Daoy (cell line): ENCODE measurements around the gene PRSS1. TPM values are rescaled to one million over a fixed set of nuclear protein-coding genes. Genes with fewer than 3 reads are reported as not detected.
"Not testable (repeated sequence)": the region's sequence is repeated elsewhere in the genome, so short reads cannot be mapped to it uniquely, and the experiment has no call there.

Experiments
- DNase-seq: peaks from one replicate; pipeline ENCODE4 v3.0.0-alpha.2; 2015; ENCODE audit warnings: low read depth
- total RNA-seq: library from RNA; depleted of rRNA; stranded (reverse); fragments of >200 nt; shearing (Covaris generic); gene quantifications from 2 replicates; pipeline ENCODE4 v1.2.3, GENCODE V29; 2014

The PRSS1 gene
- total RNA-seq, 1 experiment from 2014 or later, result not detected

DNA sequence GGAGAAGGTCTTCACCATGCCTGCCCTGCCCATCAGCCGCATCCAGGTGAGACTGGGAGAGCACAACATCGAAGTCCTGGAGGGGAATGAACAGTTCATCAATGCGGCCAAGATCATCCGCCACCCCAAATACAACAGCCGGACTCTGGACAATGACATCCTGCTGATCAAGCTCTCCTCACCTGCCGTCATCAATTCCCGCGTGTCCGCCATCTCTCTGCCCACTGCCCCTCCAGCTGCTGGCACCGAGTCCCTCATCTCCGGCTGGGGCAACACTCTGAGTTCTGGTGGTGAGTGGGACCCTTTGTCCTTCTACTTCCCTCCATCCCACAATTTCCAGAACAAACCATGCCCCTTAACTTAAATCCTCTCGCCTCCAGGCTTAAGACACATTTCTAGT lies 24.0 kb downstream of the PRSS1 start:
- no peak for DNase-seq

DNA sequence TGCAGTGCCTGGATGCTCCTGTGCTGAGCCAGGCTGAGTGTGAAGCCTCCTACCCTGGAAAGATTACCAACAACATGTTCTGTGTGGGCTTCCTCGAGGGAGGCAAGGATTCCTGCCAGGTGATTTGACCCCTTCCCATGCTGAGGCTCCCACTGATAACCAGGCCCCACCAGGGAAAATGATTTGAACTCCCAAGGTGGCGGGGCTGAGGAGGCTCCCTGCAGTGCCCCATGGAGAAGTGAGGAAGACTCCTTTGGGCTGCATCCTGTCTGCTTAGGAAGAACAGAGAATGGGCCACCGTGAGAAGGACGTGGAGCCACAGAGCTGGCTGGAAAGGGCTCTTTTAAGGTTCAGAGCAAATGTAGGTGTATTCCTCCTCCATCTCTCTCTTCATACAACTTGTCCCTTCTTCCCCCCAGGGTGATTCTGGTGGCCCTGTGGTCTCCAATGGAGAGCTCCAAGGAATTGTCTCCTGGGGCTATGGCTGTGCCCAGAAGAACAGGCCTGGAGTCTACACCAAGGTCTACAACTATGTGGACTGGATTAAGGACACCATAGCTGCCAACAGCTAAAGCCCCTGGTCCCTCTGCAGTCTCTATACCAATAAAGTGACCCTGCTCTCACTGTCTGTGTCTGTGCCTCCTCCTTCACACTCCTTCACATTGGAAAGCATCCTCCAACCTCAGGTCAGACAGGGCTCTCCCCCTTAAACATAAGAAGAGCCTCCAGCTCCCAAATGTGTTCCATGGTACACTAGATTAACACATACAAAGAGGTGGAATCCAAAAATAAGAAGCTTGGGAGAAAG lies 24.9 kb downstream of the PRSS1 start:
- no peak for DNase-seq

DNA sequence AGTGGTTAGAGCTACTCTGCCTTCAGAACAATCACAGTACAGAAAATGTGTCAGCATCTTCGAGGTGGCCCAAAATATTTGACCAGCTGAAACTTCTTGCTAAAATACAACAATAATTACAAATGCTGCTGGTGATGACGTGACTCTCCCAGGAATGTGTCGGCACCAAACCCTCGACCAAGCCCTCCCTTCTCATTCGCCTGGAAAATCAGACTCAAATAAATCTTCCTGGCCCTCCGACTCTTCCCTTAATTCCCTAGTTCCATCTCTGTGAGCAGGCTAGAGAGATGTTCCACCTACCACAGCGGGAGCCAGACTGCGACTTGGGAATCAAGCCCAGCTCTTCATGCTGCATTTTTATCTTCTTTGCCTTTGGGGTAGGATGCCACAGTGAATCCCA lies 25.6 kb downstream of the PRSS1 start:
- DNase-seq, result peak; percentile 92

DNA sequence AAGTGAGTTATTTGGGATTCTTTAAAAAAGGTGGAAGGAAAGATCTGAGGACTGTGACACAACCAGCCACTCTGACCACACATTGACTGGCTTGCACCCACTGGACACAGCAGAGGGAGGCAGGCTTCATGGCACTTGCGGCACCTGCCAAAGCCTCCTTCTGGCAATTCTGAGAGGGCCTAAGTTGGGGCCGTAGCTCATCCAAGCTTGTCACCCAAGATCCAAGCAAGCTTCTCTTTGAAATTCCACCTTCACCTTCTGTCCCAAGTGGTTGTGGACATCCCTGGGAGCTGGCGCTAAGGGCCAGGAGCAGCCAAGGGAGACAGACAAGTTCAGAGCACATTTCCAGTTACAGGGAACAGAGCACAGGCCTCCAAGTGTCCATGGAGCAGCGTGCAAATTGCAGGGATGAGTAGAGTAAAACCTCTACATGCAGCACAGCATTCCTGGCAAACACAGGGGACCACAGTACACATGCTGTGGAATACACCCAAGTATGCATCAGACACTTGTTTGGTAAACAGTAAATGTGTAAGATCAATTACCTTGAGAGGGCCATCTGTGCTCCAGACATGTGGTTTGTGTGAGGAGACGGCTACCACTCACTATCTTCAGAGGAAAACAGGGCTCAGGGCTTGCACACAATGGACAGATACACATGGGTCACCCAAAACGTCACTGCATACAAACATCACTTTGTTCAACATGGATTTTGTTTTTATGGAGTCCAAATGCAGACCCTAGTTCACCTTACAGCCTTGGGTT lies 26.3 kb downstream of the PRSS1 start:
- peak; percentile 47 for DNase-seq

DNA sequence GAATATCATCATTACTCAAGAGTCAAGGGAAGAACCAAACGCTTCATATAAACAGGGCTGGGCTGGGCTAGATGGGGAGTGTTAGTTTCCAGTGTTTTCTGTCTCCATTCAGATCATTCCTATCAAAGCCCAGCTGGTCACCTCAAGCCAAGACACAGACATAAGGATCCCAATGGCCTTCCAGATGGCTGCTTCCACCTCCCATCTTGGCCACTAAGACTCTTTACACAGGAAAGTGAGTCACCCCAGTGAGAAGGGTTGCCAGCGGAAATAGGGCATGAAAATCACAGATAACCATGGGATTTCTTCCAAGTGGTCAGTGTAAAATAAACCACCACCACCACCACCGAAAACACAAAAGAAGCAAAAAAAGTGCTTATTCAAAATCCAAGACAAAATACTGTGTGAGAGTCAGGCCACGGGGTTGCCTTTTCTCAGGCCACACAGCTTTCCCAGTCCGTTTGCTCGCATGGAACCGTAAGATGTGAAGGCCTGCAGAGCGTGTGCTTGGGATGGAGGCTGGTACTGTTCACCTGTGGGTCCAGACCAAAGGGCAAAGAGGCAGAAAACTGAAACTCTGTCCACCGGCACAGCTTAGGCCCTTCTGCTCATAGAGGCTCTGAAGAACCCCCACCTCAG lies 27.1 kb downstream of the PRSS1 start:
- peak; percentile 94 for DNase-seq

DNA sequence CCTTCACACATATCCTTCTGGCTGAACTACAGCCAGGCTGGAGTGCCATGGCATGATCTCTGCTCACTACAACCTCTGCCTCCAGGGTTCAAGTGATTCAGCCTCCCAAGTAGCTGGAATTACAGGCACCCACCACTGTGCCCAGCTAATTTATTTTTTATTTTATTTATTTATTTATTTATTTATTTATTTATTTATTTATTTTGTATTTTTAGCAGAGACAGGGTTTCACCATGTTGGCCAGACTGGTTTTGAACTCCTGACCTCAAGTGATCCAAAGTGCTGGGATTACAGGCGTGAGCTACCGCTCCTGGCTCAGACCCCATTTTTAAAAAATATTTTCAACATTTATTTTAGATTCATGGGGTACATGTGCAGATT lies 27.6 kb downstream of the PRSS1 start:
- not testable (repeated sequence) for DNase-seq

DNA sequence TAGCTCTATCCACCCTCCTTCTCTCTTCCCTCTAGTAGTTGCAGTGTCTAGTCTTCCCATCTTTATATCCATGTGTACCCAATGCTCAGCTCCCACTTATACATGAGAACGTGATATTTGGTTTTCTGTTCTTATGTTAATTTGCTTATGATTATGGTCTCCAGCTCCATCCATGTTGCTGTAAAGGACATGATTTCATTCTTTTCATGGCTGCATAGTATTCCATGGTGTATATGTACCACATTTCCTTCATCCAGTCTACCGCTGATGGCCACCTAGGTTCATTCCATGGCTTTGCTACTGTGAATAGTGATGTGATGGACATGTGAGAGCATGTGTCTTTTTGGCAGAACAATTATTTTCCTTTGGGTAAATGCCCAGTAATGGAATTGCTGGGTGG lies 28.0 kb downstream of the PRSS1 start:
- DNase-seq, result no peak

DNA sequence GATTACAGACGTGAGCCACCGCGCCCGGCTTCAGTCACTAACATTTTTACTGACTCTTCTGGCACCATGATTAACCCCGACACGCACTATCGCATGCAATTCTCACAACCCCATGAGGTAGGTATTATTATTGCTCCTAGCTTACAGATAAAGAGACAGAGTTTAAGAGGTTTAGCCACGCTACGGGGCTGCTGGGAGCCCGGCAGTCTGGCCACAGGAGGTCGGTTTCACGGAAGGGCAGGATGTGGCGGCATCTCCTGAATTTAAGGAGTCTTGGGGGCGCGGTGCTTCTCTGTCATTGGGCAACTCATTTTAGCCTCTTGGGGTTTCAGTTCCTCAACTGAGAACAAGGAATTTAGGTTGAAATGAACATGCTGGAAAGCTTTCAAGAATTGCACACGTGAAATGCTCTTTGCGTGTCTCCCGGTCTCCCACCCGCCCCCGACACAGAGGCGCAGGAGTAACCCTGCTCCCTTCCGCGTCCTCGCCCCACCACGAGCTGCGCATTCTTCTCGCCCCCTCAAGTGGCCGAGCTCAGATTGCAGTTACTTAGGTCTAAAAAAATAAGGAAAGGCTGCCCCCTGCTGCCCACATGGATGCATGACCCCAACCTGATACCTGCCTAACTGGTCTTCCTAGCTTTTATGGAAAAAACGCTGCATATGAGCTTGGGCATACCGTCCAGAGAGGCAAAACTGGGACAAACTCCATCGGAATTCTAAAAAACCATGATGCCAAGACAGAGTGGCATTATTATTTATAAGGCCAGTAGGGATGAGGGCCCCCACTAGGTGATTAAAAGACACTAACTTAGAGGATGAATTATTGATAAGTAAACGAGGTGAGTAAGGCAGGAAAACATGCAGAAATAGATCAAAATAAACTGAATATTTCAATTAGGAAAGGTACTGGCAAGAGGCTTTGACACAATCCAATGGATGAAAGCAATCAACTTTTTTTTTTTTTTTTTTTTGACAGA lies 33.9 kb downstream of the PRSS1 start:
- peak; percentile 97 for DNase-seq

DNA sequence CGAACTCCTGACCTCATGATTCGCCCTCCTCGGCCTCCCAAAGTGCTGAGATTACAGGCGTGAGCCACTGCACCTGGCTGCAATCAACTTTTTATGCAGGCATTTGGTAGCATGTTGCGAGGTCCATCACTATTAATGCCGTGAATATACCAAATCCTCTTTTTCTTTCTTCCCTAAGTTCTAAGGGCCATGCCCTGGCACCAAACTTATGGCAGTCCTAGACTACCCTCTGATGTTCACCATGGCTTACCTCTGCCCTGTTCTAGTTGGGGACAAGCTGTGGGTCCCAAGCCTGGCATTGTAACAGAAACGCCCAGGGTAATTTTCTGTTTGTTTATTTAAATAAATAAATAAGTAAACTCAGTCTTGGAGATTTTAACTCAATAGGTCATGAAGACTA lies 34.8 kb downstream of the PRSS1 start:
- DNase-seq, result no peak

DNA sequence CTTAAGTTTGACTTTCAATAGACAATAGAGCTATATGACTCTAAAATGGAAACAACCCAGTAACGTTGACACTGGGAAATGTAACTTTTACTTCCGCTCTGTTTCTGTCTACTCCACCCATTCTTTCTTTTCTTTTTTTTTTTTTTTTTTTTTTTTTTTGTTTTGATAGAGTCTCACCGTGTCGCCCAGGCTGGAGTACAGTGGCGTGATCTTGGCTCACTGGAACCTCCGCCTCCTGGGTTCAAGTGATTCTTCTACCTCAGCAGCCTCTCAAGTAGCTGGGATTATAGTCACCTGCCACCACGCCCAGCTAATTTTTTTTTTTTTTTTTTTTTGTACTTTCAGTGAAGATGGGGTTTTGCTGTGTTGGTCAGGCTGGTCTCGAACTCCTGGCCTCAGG lies 35.4 kb downstream of the PRSS1 start:
- DNase-seq, result no peak

DNA sequence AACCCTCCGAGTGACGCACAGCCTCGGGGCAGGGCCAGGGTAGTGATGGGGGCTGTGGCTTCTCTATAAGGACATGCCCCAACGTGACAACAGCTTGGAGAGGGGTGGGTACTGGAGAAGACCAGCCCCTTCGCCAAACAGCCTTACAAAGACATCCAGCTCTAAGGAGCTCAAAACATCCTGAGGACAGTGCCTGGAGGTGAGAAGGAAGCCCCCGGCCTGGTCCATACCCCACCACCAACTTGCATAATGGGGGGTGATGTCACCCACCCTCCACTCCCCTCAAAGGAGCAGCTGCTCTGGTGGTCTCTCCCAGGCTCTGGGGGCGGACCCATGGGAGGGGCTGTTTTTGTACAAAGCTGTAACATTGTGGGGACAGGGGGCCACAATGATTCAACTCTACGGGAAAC lies 36.6 kb downstream of the PRSS1 start:
- DNase-seq, result no peak

DNA sequence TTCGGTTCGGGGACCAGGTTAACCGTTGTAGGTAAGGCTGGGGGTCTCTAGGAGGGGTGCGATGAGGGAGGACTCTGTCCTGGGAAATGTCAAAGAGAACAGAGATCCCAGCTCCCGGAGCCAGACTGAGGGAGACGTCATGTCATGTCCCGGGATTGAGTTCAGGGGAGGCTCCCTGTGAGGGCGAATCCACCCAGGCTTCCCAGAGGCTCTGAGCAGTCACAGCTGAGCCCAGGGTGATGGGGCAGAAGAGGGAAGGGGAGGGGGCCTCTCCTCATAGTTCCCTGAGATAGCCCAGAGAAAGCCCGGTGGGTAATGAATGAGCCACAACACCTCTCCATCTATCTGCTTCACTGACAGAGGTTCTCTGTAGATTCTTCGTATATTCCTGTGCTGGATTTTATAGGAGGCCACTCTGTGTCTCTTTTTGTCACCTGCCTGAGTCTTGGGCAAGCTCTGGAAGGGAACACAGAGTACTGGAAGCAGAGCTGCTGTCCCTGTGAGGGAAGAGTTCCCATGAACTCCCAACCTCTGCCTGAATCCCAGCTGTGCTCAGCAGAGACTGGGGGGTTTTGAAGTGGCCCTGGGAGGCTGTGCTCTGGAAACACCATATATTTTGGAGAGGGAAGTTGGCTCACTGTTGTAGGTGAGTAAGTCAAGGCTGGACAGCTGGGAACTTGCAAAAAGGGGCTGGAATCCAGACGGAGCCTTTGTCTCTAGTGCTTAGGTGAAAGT lies 37.9 kb downstream of the PRSS1 start:
- no peak for DNase-seq

DNA sequence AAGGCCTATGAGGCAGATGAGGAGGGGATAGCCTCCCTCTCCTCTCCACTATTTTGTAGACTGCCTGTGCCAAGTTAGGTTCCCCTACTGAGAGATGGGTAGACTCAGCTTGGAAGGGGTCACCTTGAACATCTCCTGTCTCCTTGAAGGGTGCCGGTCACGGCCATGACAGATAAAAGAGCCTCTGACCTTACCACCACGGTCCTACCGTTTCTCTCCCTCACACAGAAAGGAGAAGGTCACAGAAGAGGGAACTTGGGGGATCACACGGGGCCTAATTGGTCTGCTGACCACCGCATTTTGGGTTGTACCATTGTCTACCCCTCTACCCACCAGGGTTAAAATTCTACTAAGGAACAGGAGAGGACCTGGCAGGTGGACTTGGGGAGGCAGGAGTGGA lies 38.5 kb downstream of the PRSS1 start:
- DNase-seq, result no peak

DNA sequence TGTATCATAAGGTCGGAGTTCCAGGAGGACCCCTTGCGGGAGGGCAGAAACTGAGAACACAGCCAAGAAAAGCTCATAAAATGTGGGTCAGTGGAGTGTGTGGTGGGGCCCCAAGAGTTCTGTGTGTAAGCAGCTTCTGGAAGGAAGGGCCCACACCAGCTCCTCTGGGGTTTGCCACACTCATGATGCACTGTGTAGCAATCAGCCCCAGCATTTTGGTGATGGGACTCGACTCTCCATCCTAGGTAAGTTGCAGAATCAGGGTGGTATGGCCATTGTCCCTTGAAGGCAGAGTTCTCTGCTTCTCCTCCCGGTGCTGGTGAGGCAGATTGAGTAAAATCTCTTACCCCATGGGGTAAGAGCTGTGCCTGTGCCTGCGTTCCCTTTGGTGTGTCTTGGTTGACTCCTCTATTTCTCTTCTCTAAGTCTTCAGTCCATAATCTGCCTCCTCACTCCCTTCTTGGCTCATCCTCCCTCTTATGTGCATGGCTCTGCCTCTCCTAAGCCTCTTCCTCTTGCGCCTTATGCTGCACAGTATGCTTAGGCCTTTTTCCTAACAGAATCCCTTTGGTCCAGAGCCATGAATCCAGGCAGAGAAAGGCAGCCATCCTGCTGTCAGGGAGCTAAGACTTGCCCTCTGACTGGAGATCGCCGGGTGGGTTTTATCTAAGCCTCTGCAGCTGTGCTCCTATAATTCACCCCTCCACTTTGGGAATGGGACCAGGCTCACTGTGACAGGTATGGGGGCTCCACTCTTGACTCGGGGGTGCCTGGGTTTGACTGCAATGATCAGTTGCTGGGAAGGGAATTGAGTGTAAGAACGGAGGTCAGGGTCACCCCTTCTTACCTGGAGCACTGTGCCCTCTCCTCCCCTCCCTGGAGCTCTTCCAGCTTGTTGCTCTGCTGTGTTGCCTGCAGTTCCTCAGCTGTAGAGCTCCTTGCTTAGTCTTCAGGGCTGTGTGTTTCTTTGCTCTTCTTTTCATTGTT lies 39.3 kb downstream of the PRSS1 start:
- no peak for DNase-seq

DNA sequence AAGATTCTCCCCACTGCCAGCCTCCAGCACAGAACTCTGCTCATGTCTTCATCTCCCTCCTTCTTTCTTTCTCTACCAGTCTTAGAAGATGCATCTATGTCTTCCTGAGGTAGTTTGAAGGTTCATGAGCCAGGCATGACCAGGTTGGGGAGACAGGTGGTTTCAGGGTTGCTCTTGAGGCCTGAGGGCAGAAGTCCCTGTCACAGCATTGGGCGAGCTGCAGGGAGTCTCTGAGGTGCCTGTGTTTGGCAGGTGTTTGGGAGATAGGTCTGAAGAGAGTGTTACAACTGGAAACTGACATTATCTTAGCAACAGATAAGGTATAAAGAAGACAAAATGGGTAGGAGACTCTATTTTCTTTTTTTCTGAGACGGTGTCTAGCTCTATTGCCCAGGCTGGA lies 40.2 kb downstream of the PRSS1 start:
- DNase-seq, result no peak

DNA sequence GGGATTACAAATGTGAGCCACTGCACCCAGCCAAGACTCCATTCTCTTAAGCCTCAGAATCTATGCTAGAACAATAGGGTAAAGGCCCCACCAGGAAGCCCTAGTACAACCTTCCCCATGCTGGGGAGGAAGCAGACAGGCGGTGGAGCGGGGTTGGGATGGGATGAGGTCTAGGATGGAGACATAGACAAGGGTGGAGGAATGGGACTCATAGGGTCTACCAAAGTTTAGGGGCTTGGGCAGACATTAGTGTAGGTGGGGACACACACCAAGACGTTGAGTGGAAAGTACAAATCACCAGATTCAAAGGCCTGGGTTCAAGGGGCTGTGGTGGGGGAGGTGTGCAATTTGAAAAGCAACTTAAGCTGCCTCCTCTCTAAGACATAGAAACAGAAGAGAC lies 40.8 kb downstream of the PRSS1 start:
- no peak for DNase-seq

DNA sequence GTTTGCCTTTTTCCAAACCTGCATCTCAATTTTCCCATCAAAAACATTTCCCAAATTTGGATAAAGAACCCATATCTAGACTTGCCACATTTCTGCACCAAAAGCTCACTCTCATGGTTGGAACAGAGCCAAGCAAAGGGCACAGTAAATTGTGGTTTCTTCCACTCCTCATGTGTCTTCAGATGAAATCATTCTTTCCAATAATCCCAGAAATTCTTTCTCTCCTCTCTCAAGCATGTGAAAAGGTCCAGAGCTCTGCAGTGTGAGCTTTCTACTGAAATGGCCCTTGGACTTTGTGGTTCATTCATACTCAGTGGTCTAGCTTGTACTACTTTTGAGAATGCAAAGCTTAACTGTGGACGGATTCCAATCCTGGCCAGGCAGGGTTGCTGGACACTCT lies 41.3 kb downstream of the PRSS1 start:
- no peak for DNase-seq

DNA sequence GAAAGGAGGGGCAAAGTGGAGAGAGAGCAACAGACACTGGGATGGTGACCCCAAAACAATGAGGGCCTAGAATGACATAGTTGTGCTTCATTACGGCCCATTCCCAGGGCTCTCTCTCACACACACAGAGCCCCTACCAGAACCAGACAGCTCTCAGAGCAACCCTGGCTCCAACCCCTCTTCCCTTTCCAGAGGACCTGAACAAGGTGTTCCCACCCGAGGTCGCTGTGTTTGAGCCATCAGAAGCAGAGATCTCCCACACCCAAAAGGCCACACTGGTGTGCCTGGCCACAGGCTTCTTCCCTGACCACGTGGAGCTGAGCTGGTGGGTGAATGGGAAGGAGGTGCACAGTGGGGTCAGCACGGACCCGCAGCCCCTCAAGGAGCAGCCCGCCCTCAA lies 42.2 kb downstream of the PRSS1 start:
- no peak for DNase-seq

DNA sequence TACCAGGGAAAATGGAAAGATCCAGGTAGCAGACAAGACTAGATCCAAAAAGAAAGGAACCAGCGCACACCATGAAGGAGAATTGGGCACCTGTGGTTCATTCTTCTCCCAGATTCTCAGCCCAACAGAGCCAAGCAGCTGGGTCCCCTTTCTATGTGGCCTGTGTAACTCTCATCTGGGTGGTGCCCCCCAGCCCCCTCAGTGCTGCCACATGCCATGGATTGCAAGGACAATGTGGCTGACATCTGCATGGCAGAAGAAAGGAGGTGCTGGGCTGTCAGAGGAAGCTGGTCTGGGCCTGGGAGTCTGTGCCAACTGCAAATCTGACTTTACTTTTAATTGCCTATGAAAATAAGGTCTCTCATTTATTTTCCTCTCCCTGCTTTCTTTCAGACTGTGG lies 42.9 kb downstream of the PRSS1 start:
- no peak for DNase-seq

DNA sequence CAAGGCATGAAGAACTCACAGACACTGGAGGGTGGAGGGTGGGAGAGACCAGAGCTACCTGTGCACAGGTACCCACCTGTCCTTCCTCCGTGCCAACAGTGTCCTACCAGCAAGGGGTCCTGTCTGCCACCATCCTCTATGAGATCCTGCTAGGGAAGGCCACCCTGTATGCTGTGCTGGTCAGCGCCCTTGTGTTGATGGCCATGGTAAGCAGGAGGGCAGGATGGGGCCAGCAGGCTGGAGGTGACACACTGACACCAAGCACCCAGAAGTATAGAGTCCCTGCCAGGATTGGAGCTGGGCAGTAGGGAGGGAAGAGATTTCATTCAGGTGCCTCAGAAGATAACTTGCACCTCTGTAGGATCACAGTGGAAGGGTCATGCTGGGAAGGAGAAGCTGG lies 43.3 kb downstream of the PRSS1 start:
- DNase-seq, result no peak
